Ascending aorta (tissue), 2 donors: Measurements from ENCODE around the gene SUPT4H1. TPM values are rescaled to one million over a fixed set of nuclear protein-coding genes. Genes with fewer than 3 reads are reported as not detected.
A peak's percentile ranks its signal among the peaks of the same experiment; 100 is the strongest.

Experiments
- DNase-seq, 2 donors: peaks; one replicate each; pipeline ENCODE4 v3.0.0-alpha.2; 2019; ENCODE audit warnings: low spot score in 2 of 2
- H3K27ac ChIP-seq, 2 donors: fragments of 200-600 bp; sonication (generic); one replicate each; pipeline ENCODE4 v1.5.1; 2016 to 2017; ENCODE audit warnings: mild to moderate bottlenecking in 1 of 2
- H3K27me3 ChIP-seq: fragments of 200-600 bp; sonication (generic); one replicate; pipeline ENCODE4 v1.5.1; 2017
- H3K36me3 ChIP-seq, 2 donors: fragments of 200-600 bp; sonication (generic); one replicate each; pipeline ENCODE4 v1.5.1; 2016
- H3K4me1 ChIP-seq, 2 donors: fragments of 200-600 bp; sonication (generic); one replicate each; pipeline ENCODE4 v1.5.1; 2016 to 2017; ENCODE audit warnings: mild to moderate bottlenecking in 1 of 2
- H3K4me3 ChIP-seq, 2 donors: fragments of 200-600 bp; sonication (generic); one replicate each; pipeline ENCODE4 v1.5.1; 2016 to 2017; ENCODE audit warnings: mild to moderate bottlenecking in 1 of 2
- H3K9me3 ChIP-seq, 2 donors: fragments of 200-600 bp; sonication (generic); one replicate each; pipeline ENCODE4 v1.5.1; 2016
- intact Hi-C: fragments of 100-400 bp; cut with DNase I; formaldehyde crosslinking; loops from one replicate; pipeline ENCODE4 v1.15.1; 2023
- total RNA-seq: library from RNA; depleted of rRNA; stranded (reverse); fragments of >200 nt; gene quantifications from one replicate; pipeline ENCODE4 v1.1.0, GENCODE V29; 2016
- TF ChIP-seq, protein P1 (sequence below), 3 experiments: fragments of 200-600 bp in 2 of 3; fragments of 450-650 bp in 1 of 3; sonication (generic) in 2 of 3; IDR thresholded peaks; one replicate each; pipeline ENCODE4 v1.5.1; 2016 to 2019; ENCODE audit warnings: antibody characterized with exemption in 3 of 3, mild to moderate bottlenecking in 1 of 3, moderate library complexity in 1 of 3

The SUPT4H1 gene
- total RNA-seq, 1 donor from 2014 or later: 18.0 TPM

DNA sequence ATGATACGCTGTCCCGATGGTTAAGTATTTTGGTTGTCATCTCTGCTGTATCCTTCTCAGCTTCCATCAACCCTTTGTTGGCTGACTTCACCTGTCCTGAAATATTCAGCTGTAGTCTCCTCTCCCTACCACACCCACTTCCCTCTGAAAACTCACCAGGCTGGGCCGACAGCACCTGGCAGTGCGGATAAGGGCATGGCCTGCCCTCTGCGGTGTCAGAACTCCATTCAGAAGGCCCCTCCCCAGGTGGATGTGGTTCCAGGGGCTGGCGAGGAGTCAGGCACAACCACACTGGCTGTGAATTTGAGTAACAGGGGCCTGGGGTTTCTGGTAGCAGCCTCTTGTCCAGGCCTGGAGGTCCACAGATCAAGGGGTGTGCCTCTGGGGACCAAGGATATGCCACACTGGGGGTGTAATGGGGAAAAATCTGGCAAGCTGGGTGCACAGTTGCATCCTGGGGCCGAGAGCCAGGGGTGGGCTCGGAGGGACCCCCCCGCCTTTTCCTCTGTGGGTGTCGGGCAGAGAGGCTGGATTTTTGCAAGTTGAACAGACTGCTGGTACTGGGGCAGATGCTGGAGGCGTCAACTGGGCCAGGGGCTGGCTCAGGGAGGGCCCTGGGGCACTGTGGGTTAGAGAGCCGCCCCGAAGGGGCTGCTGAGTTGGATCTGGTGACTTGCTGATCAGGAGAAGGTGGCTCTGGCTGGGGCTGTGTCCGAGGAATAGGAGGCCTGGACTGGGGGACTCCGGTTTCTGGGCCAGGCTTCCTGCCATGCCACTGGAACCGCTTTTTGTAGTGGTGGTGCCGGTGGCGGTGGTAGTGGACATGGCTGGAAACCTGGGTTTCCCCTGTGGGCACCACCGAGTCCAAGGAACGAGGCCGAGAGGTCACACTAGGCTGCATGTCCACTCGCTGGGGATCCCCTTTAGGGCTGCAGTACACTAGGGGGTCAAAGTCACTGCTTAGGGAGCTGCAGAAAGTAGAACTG lies 5.6 kb upstream of the SUPT4H1 start:
- no peaks in the 10 kb centered on the region for H3K36me3 ChIP-seq
- H3K4me3 ChIP-seq: no peak overlapping the region
- no peaks in the 10 kb centered on the region for H3K9me3 ChIP-seq
- DNase-seq: no peak
- no peak overlapping the region for H3K27ac ChIP-seq
- intact Hi-C loops: loop anchor here (10.0 kb wide), 1 partner anchor 747 kb away; the partner anchor contains the start of gene TRIM37
- TF ChIP-seq, protein P1, sequence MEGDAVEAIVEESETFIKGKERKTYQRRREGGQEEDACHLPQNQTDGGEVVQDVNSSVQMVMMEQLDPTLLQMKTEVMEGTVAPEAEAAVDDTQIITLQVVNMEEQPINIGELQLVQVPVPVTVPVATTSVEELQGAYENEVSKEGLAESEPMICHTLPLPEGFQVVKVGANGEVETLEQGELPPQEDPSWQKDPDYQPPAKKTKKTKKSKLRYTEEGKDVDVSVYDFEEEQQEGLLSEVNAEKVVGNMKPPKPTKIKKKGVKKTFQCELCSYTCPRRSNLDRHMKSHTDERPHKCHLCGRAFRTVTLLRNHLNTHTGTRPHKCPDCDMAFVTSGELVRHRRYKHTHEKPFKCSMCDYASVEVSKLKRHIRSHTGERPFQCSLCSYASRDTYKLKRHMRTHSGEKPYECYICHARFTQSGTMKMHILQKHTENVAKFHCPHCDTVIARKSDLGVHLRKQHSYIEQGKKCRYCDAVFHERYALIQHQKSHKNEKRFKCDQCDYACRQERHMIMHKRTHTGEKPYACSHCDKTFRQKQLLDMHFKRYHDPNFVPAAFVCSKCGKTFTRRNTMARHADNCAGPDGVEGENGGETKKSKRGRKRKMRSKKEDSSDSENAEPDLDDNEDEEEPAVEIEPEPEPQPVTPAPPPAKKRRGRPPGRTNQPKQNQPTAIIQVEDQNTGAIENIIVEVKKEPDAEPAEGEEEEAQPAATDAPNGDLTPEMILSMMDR (IDR thresholded peaks at IDR 0.05): no peak
- H3K4me1 ChIP-seq: no peaks in the 10 kb centered on the region
- H3K27me3 ChIP-seq: no peaks in the 10 kb centered on the region

DNA sequence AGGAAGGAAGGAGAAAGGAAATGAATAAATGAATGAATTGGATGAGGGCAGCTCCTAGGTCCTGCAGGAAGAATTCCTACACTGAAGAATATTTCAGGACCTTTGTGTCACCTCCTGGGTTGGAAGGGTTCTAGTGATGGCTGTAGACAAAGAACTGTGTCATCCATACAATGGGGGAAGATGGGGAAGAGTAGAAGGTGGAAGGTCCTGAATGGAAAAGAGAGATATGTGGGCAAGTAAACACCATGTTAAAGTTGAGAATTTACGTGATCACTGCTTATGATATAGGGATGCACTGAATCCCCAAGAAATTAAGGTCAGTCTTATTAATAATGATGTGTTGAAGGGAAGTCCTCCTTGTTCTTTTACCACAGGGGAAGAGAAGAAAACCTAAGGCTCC lies 4.2 kb upstream of the SUPT4H1 start:
- TF ChIP-seq, protein P1 (IDR thresholded peaks at IDR 0.05): no peak
- Histone ChIP-seq H3K27ac (no peak overlapping the region), H3K36me3 (no peaks in the 10 kb centered on the region), H3K27me3 (no peaks in the 10 kb centered on the region), H3K4me3 (no peak overlapping the region), H3K9me3 (no peaks in the 10 kb centered on the region), H3K4me1 (peaks cover 0 to 1% of the 10 kb centered on the region in 2 donors)
- intact Hi-C loops: loop anchor here (10.0 kb wide), 1 partner anchor 749 kb away; the partner anchor contains the start of gene TRIM37
- DNase-seq: no peak

DNA sequence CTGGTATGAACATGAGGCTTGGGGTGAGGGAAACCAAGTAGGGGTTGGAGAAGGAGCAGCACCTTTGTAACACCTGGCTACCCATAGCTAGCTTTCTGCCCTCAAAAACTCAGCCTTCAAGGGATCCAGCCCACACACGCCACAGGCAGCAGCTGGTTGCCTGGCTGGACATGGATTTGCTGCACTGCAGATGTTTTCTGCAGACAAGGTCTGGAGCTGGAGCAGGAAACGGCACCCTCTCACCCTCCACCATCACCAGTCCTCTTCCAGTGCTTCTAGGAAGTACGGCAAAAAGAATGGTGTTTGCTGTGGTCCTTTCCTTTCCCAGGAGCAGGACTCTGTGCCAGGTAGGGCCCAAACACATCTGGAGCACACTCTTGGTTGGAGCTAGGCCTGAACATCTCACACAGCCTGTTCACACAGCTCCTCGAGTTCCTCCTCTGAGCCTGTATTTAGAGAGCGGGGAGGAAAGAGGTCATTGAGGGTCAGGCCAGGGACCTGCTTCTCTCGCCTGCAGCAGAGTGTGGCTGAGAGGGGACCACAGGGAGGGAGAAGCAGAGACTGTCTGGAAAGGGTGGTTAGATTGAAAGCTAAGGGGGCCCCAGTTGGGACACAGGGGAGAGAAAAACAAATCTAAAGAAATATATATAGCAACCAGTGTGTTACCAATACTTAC lies 2.7 kb upstream of the SUPT4H1 start:
- intact Hi-C loops: loop anchor here (5.0 to 10.0 kb wide), 2 partner anchors 502 to 750 kb away; partner anchors contain the start of genes MRPS23 and TRIM37
- TF ChIP-seq, protein P1 (IDR thresholded peaks at IDR 0.05): no peak

DNA sequence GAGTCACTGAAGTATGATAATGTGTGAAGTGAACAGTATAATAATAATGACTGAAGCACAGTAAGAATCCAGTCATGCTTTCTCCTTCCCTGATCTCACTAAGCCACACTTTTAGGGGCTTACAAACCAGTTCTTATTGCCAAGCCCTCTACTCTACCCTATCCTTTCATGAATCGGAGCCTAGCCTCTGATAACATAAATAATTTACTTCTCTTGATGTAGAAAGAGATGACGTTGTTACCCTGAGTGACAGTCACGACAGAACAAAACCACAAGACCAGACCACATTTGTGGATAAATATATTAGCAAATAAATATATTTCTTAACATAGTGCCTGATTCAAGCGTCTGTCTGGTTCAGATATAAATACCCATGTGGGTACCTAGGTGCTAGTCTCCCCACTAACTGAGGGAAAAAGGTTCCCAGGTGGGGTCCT lies 1.4 kb upstream of the SUPT4H1 start:
- Histone ChIP-seq H3K9me3 (no peaks in the 10 kb centered on the region), H3K27me3 (no peaks in the 10 kb centered on the region), H3K4me1 (peaks cover 2 to 3% of the 10 kb centered on the region in 2 donors), H3K4me3 (peak overlapping the region in 1 of 2 donors; percentile 74), H3K36me3 (peaks cover 20 to 23% of the 10 kb centered on the region in 2 donors), H3K27ac (peak overlapping the region; percentile 84 to 93)
- no peak for DNase-seq
- intact Hi-C loops: loop anchor here (2.0 to 10.0 kb wide), 5 partner anchors 63 to 751 kb away; partner anchors contain the start of genes MKS1, MRPS23, RNF43 and TRIM37
- TF ChIP-seq, protein P1 (IDR thresholded peaks at IDR 0.05): no peak

More for the DNA sequence above, 2.7 kb upstream of the SUPT4H1 start:
- Histone ChIP-seq H3K27ac (no peak overlapping the region), H3K27me3 (no peaks in the 10 kb centered on the region), H3K4me1 (peaks cover 2 to 3% of the 10 kb centered on the region in 2 donors), H3K4me3 (no peak overlapping the region), H3K36me3 (peaks cover 7 to 10% of the 10 kb centered on the region in 2 donors), H3K9me3 (no peaks in the 10 kb centered on the region)
- DNase-seq: no peak

DNA sequence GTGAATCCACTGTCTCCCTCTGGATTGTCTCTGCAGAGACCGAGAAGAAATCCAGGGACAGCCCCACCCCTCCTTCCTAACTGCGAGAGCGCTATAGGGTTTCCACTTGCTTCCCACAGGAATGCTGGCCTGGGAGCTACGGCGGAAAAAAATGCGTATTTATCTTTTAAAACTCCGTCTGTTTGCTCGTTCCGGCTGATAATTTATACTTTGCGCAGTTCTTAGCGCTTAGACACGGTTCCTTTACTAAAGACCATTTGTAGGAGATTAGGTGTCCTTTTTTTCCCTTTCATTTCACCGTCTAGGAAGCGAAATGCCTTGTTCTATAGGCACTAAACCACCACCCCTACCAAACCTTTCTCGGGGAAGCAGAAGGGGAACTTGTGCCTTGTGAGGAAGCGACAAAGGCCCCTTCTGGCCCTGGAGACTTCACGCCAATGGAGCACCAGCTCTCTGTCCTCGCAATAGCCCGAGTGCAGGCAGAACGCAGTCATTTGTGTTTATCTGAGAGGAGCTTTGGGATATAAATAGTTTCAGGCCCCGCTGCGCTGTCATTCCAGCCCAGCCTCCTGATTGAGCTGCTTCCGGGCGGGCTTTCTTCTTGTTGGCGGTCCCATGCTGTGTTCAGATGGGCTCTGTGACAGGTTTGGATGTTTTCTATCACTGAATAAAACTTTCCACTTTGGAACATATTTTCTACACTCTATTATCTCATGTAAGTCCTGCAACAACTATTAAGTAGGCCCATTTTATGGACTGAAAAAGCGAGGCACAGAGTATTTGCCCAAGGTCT lies 791 bp upstream of the SUPT4H1 start:
- intact Hi-C loops: loop anchor here (1.0 to 10.0 kb wide), 6 partner anchors 28 to 752 kb away; partner anchors contain the start of genes MKS1, MRPS23, RNF43 and TRIM37
- no peak for DNase-seq
- Histone ChIP-seq H3K4me1 (peaks cover 2 to 3% of the 10 kb centered on the region in 2 donors), H3K27ac (peak overlapping the region; percentile 84 to 93), H3K27me3 (no peaks in the 10 kb centered on the region), H3K9me3 (no peaks in the 10 kb centered on the region), H3K36me3 (peaks cover 26 to 29% of the 10 kb centered on the region in 2 donors), H3K4me3 (peak overlapping the region; percentile 74 to 81)
- TF ChIP-seq, protein P1 (IDR thresholded peaks at IDR 0.05): no peak
